Cardiac muscle cell (in vitro differentiated cells and primary cell): Measurements from ENCODE around the gene DMWD. TPM values are rescaled to one million over a fixed set of nuclear protein-coding genes. Genes with fewer than 3 reads are reported as not detected.

Experiments used
- DNase-seq, 2 donors: peaks; one replicate each; pipeline versions ENCODE4 v3.0.0 to v3.0.0-alpha.2; 2010 to 2017; ENCODE audit warnings: low read depth in 1 of 2, low spot score in 1 of 2
- H3K27ac ChIP-seq: fragments of 200-600 bp; sonication (generic); 2 replicates; pipeline ENCODE4 v1.5.1; 2016
- H3K27me3 ChIP-seq: fragments of 200-600 bp; sonication (generic); 2 replicates; pipeline ENCODE4 v1.6.0; 2016; ENCODE audit warnings: control low read depth
- H3K36me3 ChIP-seq: fragments of 200-600 bp; sonication (generic); 2 replicates; pipeline ENCODE4 v1.5.1; 2016; ENCODE audit warnings: control low read depth
- H3K4me1 ChIP-seq: fragments of 200-600 bp; sonication (generic); 2 replicates; pipeline ENCODE4 v1.8.1; 2017; ENCODE audit warnings: low read depth, mild to moderate bottlenecking, mixed run types
- H3K4me3 ChIP-seq: fragments of 200-600 bp; sonication (generic); 2 replicates; pipeline ENCODE4 v1.5.1; 2016; ENCODE audit warnings: mild to moderate bottlenecking
- H3K9me3 ChIP-seq: fragments of 200-600 bp; sonication (generic); 2 replicates; pipeline ENCODE4 v1.5.1; 2017; ENCODE audit warnings: low read depth, mild to moderate bottlenecking, control low read depth
- polyA plus RNA-seq: library from polyadenylated mRNA; unstranded; fragments of >200 nt; fragmentation: Nextera tagmentation; extraction: Ambion mirVana; gene quantifications from 2 replicates; pipeline ENCODE4 v1.2.1, GENCODE V29; 2016
- total RNA-seq: library from RNA; depleted of rRNA; stranded (reverse); fragments of >200 nt; gene quantifications from 2 replicates; pipeline ENCODE4 v1.2.3, GENCODE V29; 2016
- TF ChIP-seq, protein P1 (sequence below): IDR thresholded peaks from 2 replicates; pipeline ENCODE4 v1.5.1; 2012; ENCODE audit warnings: low read depth, mild to moderate bottlenecking, low read length

Gene DMWD
- total and polyA plus RNA-seq, 2 experiments from 2014 or later: 112 to 138 TPM

DNA sequence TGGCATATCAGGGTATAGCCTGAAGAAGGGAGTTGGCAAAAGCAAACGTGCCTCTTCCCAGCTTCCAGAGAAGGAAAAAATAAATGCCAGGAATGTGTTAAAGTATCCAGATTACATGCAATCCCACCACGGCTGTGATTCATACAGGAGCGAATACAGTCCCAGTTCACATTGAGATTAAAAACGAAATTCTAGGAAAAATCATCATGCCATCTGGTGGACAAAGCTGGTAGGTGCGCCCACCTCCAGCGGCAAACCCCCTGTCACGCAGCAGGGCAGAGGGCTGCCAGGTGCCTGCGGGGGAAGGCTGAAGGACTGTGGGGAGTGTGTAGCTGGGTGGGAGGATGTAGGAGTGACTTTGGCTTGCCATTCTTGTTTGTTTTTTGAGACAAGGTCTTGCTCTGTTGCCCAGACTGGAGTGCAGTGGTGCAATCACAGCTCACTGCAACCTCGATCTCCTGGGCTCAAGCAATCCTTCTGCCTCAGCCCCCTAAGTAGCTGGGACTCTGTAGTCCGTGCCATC, 6.4 kb upstream of the DMWD start:
- TF ChIP-seq, protein P1, sequence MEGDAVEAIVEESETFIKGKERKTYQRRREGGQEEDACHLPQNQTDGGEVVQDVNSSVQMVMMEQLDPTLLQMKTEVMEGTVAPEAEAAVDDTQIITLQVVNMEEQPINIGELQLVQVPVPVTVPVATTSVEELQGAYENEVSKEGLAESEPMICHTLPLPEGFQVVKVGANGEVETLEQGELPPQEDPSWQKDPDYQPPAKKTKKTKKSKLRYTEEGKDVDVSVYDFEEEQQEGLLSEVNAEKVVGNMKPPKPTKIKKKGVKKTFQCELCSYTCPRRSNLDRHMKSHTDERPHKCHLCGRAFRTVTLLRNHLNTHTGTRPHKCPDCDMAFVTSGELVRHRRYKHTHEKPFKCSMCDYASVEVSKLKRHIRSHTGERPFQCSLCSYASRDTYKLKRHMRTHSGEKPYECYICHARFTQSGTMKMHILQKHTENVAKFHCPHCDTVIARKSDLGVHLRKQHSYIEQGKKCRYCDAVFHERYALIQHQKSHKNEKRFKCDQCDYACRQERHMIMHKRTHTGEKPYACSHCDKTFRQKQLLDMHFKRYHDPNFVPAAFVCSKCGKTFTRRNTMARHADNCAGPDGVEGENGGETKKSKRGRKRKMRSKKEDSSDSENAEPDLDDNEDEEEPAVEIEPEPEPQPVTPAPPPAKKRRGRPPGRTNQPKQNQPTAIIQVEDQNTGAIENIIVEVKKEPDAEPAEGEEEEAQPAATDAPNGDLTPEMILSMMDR: peak; percentile 83
- H3K4me3 ChIP-seq: no peak overlapping the region
- H3K27ac ChIP-seq: no peak overlapping the region

GRCh38 chr19:45794627-45795026, 2.0 kb upstream of the DMWD start:
- no peaks in the 10 kb centered on the region for H3K9me3 ChIP-seq
- TF ChIP-seq, protein P1: no peak
- DNase-seq: no peak
- peaks cover 2% of the 10 kb centered on the region for H3K36me3 ChIP-seq
- peaks cover 10% of the 10 kb centered on the region for H3K4me1 ChIP-seq
- no peaks in the 10 kb centered on the region for H3K27me3 ChIP-seq
- H3K4me3 ChIP-seq: no peak overlapping the region
- H3K27ac ChIP-seq: no peak overlapping the region

More for the DNA sequence above, 6.4 kb upstream of the DMWD start:
- peak; percentile 68 to 90 for DNase-seq
- Histone ChIP-seq H3K4me1 (no peaks in the 10 kb centered on the region), H3K27me3 (no peaks in the 10 kb centered on the region), H3K36me3 (no peaks in the 10 kb centered on the region), H3K9me3 (no peaks in the 10 kb centered on the region)

DNA sequence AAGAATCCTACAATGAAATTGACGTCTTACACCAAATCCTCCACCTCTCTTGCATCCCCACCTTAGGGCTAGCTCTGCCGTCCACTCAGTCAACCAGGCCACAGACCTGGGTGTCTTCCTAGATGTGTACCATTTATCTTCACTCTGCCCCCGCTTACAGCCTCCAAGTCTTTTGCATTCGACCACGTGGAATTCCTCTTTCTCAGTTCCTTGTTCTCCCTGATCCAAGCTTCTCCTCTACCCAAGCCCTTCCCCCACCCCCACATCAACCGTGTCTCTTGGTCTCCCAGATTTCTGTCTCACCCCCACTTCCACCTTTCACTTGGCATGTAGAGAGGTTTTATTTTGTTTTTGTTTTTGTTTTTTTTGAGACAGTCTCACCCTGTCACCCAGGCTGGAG, 1.2 kb upstream of the DMWD start:
- Histone ChIP-seq H3K27ac (no peak overlapping the region), H3K4me1 (peaks cover 10% of the 10 kb centered on the region), H3K27me3 (no peaks in the 10 kb centered on the region), H3K9me3 (no peaks in the 10 kb centered on the region), H3K4me3 (no peak overlapping the region), H3K36me3 (peaks cover 10% of the 10 kb centered on the region)
- TF ChIP-seq, protein P1: no peak
- no peak for DNase-seq

DNA sequence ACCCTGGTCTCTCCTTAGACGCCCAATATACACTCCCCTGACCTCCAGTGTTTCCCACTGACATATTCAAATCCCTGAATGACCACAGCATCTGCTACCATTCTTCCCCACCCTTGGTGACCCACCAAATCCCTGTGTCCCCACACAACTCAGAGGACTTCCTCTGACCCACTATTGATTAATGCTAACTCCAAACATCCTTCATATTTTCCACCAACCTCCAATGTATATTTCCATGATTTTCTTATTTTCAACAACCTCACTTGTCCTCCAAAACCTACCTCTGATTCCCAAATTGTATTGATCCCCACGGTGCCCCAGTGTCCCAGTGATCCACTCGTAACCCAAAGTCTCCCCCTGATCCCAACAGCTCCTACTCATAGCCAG, 526 bp upstream of the DMWD start:
- H3K4me3 ChIP-seq: no peak overlapping the region

GRCh38 chr19:45791744-45792469, 738 bp downstream of the DMWD start:
- no peak for DNase-seq
- peak overlapping the region; percentile 87 for H3K27ac ChIP-seq
- TF ChIP-seq, protein P1: no peak
- H3K9me3 ChIP-seq: no peaks in the 10 kb centered on the region
- peak overlapping the region; percentile 98 for H3K4me3 ChIP-seq
- peaks cover 16% of the 10 kb centered on the region for H3K36me3 ChIP-seq
- no peaks in the 10 kb centered on the region for H3K27me3 ChIP-seq
- peaks cover 10% of the 10 kb centered on the region for H3K4me1 ChIP-seq

More for the DNA sequence above, 526 bp upstream of the DMWD start:
- H3K27ac ChIP-seq: no peak overlapping the region
- H3K4me1 ChIP-seq: peaks cover 10% of the 10 kb centered on the region
- no peaks in the 10 kb centered on the region for H3K9me3 ChIP-seq
- H3K36me3 ChIP-seq: peaks cover 13% of the 10 kb centered on the region
- TF ChIP-seq, protein P1: no peak
- no peaks in the 10 kb centered on the region for H3K27me3 ChIP-seq
- DNase-seq: no peak
